DND-41 (cell line): Measurements from ENCODE around the gene ITGAE.

Experiments used
- CTCF ChIP-seq: IDR thresholded peaks from 2 replicates; pipeline ENCODE4 v1.5.1; 2012; ENCODE audit warnings: borderline replicate concordance, low read length, moderate library complexity, mild to moderate bottlenecking; ENCODE audit not compliant: poor library complexity, severe bottlenecking; ENCODE audit errors: extremely low read depth
- EZH2 ChIP-seq: IDR thresholded peaks from 3 replicates; pipeline ENCODE4 v1.6.1; 2012; ENCODE audit warnings: borderline replicate concordance, low read depth, mild to moderate bottlenecking, moderate library complexity, low read length, inconsistent platforms; ENCODE audit not compliant: severe bottlenecking

- TF ChIP-seq CTCF (no peak), EZH2 (no peak)
Measured at GRCh38 chr17:3723556-3724377, 77.2 kb downstream of the ITGAE start, which contains the start of gene HASPIN.
